ENCODE results near the gene CGREF1. TPM values are rescaled to one million over a fixed set of nuclear protein-coding genes. Genes with fewer than 3 reads are reported as not detected.

Gene CGREF1
- total RNA-seq, 2 experiments from 2014 or later, result 4.7 to 7.0 TPM

Other genes starting within 250 kb of the CGREF1 start
- 1 to 10 TPM; 2.4 to 3.8 TPM for gene MAPRE3, start 148.5 kb downstream of the CGREF1 start, total RNA-seq
- gene TMEM214, start 86.2 kb downstream of the CGREF1 start, total RNA-seq, result 10 to 100 TPM; 74.4 to 75.0 TPM
- gene AGBL5, start 67.5 kb downstream of the CGREF1 start, total RNA-seq, result 10 to 100 TPM; 15.1 to 15.8 TPM
- 100 to 1,000 TPM; 338 to 350 TPM for gene OST4, start 47.5 kb downstream of the CGREF1 start, total RNA-seq
- gene EMILIN1, start 40.5 kb downstream of the CGREF1 start, total RNA-seq, result under 1 TPM; 0.48 to 0.69 TPM
- 10 to 100 TPM; 14.1 to 15.2 TPM for gene KHK, start 32.4 kb downstream of the CGREF1 start, total RNA-seq
- under 1 TPM; 0.34 to 0.40 TPM for gene ABHD1, start 4.7 kb upstream of the CGREF1 start, total RNA-seq
- gene PREB, start 15.5 kb upstream of the CGREF1 start, total RNA-seq, result 10 to 100 TPM; 72.0 to 77.0 TPM
- gene PRR30, start 20.3 kb upstream of the CGREF1 start, total RNA-seq, result not detected
- gene TCF23, start 29.9 kb upstream of the CGREF1 start, total RNA-seq, result not detected
- 10 to 100 TPM; 95.3 to 96.0 TPM for gene ATRAID, start 92.9 kb upstream of the CGREF1 start, total RNA-seq
- gene SLC5A6, start 93.1 kb upstream of the CGREF1 start, total RNA-seq, result 10 to 100 TPM; 91.3 to 94.1 TPM
- 100 to 1,000 TPM; 156 to 158 TPM for gene CAD, start 98.2 kb upstream of the CGREF1 start, total RNA-seq
- under 1 TPM; 0.23 to 0.59 TPM for gene SLC30A3, start 143.9 kb upstream of the CGREF1 start, total RNA-seq
- not detected for gene DNAJC5G, start 156.3 kb upstream of the CGREF1 start, total RNA-seq
- under 1 TPM; 0.15 to 0.30 TPM for gene TRIM54, start 163.3 kb upstream of the CGREF1 start, total RNA-seq
- 1 to 10 TPM; 1.0 to 1.1 TPM for gene UCN, start 189.3 kb upstream of the CGREF1 start, total RNA-seq
- gene MPV17, start 204.0 kb upstream of the CGREF1 start, total RNA-seq, result 10 to 100 TPM; 89.3 to 92.8 TPM
- gene GTF3C2, start 237.6 kb upstream of the CGREF1 start, total RNA-seq, result 10 to 100 TPM; 76.1 to 76.6 TPM